GM15510 (cell line): ENCODE data around the gene MORN1.

Source experiments
- POLR2A ChIP-seq: IDR thresholded peaks from 3 replicates; pipeline ENCODE4 v1.6.1; 2011; ENCODE audit warnings: borderline replicate concordance; ENCODE audit not compliant: insufficient read length; ENCODE audit errors: extremely low read depth

Gene MORN1

DNA sequence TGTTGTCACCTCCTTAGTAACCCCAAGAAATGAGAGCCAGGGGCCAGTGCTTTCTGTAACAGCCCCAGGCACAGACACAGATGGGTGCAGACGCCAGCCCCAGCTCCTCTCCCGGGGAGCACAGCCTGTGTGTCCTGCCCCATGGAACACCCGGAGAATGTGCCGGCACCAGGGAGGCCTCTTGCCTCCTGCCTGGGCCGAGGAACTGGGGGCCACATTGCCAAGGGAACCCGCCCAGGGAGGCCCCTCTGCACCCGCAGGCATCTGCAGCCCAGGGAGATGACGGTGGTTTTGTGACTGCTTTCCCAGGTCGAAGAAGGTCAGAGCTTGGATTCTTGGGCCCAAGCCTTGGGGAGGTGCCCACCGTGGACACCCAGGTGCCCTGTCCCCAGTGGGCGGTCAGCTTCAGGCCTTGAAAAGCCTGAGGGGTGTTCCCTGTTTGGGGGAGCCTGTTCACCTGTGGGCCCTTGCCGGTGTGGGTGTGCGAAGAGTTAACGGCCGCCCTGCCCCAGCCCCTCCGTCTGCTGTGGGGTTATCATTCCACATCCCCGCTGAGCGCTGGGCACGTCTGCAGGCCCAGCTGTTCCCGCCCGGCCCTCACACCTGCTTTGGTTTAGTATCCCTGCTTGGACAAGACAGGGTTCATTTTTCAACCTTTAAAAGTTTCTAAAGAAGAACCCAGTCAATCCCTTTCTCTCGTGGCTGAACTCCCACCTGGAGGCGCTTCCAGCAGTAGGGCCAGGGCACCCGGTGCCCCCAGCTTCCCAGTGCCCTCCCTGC lies 62.5 kb downstream of the MORN1 start:
- no peak for TF ChIP-seq POLR2A

DNA sequence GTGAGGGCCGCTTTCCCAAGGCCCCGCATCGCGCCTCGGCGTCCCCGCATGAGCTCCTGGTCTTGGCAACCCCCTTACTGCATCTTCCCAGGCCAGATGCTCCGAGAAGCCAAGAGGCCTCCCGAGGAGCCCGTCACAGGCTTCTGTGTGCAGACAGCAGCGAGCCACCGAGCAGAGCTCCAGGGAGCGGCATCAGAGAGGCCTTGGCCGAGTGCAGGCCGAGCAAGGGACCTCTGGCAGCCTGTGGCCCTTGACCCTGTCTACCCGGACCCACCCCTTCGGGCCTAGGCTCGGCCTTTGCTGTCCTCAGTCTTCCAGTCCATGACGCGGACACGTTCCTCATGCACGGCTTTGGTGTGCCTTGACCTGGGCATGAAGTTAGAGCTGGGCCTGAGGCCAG lies 63.5 kb downstream of the MORN1 start:
- no peak for TF ChIP-seq POLR2A

DNA sequence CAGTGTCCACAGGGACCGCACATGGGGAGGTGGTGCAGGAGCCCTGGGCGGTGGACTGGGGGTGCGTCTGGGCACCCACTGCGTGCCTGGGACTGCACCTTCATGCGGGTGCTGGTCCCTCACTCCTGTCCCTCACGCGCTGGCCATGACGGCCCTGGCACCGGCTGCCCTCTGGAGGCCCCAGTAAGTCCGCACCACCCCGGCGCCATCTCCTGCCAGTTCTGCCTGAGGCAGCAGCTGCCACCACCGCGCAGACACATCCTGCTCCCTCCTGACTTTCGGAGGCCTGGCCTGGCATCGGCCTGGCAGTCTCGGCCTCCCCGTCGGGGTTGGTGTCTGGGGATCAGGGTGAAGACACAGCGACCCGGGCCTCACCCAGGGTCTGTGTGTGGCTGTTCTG lies 64.8 kb downstream of the MORN1 start:
- no peak for TF ChIP-seq POLR2A

DNA sequence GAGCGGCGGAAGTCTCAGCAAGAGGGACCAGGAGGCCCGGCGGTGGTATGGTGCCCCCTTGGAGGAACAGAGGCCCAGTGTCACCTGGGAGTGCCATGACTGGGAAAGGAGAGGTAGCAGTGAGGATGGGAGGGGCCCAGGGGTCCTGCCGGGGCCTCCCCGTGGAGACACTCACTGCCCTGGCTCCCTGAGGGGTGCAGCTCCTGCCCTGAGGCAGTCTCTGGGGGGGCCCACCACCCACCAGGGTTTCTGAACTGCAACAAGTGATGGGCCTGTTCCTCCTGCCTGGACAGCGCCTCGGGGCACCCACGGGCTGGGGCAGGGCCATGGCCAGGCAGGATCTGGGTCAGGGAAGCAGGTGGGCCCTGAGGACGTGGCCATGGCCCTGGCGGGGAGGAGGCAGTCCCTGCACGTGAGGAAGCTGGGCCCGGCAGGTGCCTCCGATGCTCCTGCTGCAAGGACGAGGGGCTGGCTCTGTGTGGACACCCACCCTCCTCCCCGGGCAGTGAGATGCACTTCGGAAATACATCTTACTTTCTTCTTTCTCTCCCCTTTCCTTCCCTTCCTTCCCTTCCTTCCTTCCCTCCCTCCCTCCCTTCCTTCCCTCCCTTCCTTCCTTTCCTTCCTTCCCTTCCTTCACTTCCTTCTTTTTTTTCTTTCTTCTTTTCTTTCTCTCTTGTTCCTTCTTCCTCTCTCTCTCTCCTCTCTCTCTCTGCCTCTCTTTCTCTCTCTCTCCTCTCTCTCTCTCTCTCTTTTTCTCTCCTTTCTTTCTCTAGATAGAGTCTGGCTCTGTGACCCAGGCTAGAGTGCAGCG lies 66.6 kb downstream of the MORN1 start:
- TF ChIP-seq POLR2A = no peak

DNA sequence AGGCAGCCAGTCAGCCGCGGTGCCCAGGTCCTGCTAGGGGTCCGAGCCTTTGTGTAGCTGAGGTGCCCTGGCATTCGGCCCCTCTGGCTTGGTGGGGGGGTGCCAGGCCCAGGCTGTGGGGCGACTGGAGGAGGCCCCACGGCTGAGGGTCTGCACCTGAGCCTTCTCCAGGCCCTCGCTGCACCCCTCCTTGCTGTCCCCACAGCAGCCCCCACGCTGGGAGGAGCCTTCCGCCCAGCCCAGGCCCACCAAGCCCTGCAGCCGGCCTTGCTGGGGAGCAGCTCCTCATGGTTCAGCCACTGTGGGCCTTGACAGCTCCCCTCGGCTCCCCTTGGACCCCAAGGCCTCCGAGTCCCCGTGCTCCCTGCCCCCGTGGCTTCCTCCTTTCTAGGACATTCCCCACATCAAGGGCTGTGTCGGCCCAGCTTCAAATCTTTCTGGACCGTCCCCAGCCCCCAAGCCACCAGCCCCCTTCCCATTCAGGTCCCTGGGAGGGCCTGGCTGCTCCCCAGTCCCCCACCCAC lies 67.8 kb downstream of the MORN1 start:
- no peak for TF ChIP-seq POLR2A

DNA sequence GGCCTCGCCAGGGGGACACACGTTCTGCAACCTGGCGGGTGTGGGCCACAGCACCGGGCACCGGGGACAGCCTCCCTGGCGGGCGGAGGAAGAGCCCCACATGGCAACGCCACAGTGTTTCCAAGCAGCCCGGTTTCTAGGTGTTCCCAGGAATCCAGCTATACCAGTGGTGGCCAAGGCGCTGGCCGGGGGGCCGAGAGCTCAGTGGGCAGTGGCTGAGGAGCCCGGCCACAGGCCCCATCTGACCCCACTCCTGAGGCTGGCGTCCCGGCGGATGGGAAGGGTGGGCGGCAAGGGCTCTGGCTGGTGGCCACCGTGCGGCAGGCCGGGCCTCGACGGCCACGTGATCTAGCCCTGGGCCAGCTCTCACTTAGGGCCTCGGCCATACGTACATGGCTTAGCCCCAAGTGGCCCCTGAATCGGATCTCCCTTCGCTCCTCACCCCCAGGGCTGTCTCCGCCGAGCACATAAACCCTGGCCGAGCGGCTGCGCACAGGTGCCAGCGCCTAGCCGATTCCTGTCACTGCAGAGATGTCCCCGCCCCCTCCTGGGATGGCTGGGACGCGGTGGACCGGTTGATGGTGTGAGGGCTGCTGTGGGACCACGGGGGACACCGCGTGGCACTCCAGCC lies 68.7 kb downstream of the MORN1 start:
- TF ChIP-seq POLR2A = no peak

DNA sequence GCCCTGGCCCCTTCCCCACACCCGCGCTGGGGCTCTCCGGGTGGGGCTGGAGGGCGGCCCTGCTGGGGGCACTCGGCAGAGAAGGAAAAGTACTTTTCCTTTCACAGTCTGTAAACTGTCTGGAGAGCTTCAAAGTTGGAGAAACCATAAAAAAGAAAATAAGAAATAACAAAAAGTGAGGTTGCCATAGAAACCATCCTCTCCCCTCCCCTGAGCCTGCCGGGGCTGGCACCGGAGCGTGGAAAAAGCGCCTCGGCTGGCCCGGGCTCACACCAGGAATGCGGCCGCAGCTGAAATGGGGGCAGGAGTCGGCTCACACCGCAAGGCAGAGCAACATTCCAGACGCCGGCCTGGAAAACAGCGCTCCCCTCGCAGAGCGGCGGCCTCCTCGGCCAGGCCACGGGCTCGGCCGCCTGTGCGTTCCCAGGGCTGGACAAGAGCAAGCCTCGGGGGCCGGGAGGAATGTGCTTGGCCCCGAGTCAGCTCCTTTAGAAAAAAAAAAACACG lies 69.2 kb downstream of the MORN1 start:
- TF ChIP-seq POLR2A = no peak

DNA sequence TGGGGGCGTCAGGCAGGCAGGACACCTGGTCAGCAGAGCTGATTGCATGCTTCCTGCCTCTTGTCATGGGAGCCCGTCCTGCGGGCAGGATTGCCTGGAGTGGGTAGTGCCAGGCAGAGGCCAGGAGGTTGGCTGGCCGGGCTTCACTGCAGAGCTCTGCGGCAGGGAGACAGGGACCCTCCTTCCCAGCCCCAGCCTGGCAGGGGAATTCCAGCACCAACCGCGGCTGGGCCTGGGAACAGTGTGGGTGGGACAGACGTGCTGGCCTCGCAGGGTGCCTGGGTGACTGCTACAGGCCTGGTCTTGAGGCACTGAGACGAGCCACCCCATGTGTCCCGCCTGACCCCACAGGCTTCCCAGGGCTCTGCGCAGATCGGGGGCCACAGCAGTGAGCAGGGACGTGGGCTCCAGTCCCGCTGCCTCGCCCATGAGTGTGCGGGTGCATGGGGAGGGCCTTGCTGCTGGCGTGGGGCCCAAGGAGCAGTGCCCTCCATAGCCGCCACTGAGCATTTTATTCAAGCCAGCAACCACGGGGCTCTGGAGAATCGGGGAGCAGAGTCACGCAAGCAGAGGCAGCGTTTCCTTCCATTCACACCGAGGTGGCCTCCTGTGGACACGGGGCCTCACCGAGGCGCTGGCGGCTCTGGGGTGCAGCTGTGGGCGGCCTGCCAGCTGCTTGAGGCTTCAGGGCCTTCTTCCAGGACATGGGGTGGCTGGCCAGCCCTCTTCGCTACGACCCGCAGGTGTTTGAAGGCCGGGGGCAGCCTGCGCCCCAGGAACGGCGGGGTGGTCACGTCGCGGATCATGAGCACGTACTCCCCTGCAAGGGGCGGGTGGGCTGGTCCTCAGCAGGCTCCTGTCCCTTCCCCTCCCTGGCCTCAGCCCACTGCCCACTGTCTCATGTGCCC lies 70.3 kb downstream of the MORN1 start:
- no peak for TF ChIP-seq POLR2A

DNA sequence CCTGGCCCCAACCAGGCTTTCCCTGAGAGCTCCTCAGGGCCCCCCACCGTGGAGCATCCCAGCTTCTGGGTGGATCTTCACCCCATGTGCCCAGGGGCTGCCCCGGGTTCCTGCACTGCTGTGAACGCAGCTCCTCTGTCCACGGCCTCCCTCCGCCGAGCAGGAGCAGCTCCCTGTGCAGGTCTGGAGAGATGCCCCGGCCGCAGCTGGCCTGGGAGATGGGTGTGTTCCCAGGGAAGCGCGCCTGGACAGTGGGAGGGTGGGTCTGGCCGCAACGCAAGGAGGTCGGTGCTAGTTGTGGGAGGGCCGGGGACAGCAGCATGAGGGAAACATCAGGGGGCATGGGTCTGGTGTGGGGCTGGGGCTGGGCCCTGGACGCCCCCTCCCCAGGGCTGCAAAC lies 71.3 kb downstream of the MORN1 start:
- TF ChIP-seq POLR2A = no peak

DNA sequence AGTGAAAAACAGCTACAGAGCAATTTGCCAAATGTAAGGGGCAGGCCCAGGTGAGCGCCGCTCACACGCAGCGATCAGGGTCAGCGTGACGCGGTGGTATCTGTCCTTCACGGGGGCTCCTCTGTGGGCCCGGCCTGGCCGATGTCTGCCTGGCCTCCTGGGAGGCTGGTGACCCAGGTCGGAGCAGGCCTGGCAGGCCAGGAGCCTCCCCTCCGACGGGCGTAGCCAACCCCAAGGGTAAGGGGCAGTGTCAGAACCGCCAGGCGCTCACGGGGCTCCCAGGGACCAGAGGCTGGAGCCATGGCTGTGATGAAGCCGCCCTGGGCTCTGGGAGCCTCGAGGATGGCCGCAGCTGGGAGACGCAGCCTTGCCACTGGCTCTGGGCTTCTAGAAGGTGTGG lies 72.1 kb downstream of the MORN1 start:
- TF ChIP-seq POLR2A = no peak

DNA sequence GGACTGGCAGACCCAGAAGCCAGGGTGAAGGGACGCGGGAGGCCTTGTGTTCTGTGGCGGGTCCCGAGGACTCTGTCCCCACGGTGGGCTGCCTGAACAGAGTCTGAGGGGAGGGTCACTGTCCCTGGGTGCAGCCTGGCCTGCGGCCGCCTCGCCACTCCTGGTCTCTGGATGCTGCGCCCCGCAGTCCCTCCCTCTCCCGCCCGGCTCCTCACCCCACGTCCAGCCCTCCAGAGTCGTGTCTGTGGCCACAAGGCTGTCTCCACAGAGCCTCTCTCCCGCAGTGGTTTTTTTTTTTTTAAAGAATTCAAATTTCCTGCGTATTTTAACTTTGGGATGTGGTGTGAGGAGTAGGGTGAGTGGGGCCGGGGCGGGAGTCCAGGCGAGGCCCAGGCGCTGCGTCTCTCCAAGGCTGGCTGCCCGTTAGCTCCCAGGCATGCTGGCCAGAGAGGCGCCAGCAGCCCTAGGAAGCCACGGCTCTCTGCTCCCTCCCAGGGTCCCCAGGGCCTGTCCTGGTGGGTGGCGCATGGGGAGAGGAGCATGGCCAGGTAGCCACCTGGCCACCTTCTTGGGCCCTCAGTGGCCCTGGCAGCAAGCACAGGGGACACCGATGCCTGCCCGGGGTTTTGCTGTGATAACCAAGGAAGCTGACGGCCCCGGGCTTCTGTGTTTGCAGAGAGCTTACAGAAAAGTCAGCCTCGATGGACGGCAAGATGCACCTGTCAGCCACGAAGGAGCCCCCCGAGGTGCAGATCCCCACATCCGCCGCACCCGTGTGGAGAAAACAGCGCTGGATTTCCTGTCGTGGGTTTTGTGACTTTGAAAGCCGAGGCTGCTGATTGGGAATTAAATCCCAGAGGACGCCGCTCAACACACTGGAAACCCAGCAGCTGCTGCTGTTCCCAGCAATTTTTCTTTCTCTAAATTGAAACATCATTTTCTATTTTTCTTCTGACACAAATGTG lies 72.8 kb downstream of the MORN1 start:
- no peak for TF ChIP-seq POLR2A

DNA sequence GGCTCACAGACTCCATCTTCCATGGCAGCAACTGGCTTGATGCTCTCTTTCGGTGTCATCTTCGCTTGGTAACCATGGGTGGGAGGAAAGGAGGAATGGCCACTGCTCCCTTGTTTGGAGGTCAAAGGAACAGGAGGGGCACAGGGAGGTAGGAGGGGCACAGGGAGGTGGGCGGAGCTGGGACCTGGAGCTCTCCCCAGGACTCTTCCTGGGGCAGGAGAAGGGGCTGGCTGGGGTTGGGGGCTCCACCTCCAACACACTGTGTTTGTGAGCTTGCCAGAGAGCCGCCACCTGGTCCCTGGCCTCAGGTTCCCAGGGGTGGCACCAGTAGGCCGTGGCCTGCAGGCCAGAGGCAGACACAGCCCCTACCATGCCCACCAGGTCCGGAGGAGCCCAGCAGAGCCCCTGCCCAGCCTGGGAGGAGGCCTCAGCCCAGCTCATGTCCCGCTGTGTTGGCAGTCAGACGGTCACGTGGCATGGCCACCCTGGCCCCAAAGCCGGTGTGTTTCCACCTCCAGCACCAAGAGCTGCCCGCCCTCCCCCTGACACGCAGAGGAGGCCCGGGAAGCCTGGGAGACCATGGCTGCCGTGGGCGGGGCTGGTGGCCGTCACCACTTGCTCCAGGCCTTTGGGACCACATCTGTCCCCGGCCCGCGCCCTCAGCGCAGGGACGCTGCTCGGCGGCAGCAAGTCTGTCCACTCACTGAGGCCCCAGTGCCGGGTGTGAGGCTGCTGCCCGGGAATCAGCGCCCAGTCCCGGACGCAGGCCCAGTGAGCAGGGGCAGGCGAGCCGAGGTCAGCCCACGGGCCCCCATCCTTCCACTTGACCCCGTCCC lies 73.9 kb downstream of the MORN1 start:
- no peak for TF ChIP-seq POLR2A
